ENCODE results near the gene MFSD1. TPM values are rescaled to one million over a fixed set of nuclear protein-coding genes. Genes with fewer than 3 reads are reported as not detected.

Gene MFSD1
- total RNA-seq, 1 donor from 2014 or later, result 24.8 TPM

- no peaks in the 10 kb centered on the region for H3K36me3 Mint-ChIP-seq (ENCODE audit: low read depth, unreplicated experiment)
- no peak for DNase-seq (ENCODE audit: low spot score)
- H3K4me1 Mint-ChIP-seq (ENCODE audit: unreplicated experiment), result peaks cover 13% of the 10 kb centered on the region
- no peak overlapping the region for H3K4me3 Mint-ChIP-seq (ENCODE audit: unreplicated experiment)
- no peak overlapping the region for H3K27ac Mint-ChIP-seq (ENCODE audit: unreplicated experiment)
- TF ChIP-seq CTCF (IDR thresholded peaks at IDR 0.05; ENCODE audit: unreplicated experiment), result no peak
- H3K27me3 Mint-ChIP-seq (ENCODE audit: unreplicated experiment), result peaks cover 8% of the 10 kb centered on the region
- no peaks in the 10 kb centered on the region for H3K9me3 Mint-ChIP-seq (ENCODE audit: unreplicated experiment)
These were observed 41.1 kb downstream of the MFSD1 start for GRCh38 chr3:158842976-158843375.

- no peak overlapping the region for H3K4me3 Mint-ChIP-seq (ENCODE audit: unreplicated experiment)
- H3K9me3 Mint-ChIP-seq (ENCODE audit: unreplicated experiment), result no peaks in the 10 kb centered on the region
- H3K36me3 Mint-ChIP-seq (ENCODE audit: low read depth, unreplicated experiment), result no peaks in the 10 kb centered on the region
- peak; percentile 98 for TF ChIP-seq CTCF (IDR thresholded peaks at IDR 0.05; ENCODE audit: unreplicated experiment)
- peaks cover 8% of the 10 kb centered on the region for H3K27me3 Mint-ChIP-seq (ENCODE audit: unreplicated experiment)
- H3K27ac Mint-ChIP-seq (ENCODE audit: unreplicated experiment), result no peak overlapping the region
- H3K4me1 Mint-ChIP-seq (ENCODE audit: unreplicated experiment), result peaks cover 9% of the 10 kb centered on the region
- DNase-seq (ENCODE audit: low spot score), result peak; percentile 30
These were observed 44.0 kb downstream of the MFSD1 start for GRCh38 chr3:158845765-158846350.

- Mint-ChIP-seq H3K27ac (ENCODE audit: unreplicated experiment) (no peak overlapping the region), H3K9me3 (ENCODE audit: unreplicated experiment) (no peaks in the 10 kb centered on the region), H3K27me3 (ENCODE audit: unreplicated experiment) (peaks cover 8% of the 10 kb centered on the region), H3K4me3 (ENCODE audit: unreplicated experiment) (no peak overlapping the region), H3K36me3 (ENCODE audit: low read depth, unreplicated experiment) (no peaks in the 10 kb centered on the region), H3K4me1 (ENCODE audit: unreplicated experiment) (peaks cover 9% of the 10 kb centered on the region)
- no peak for DNase-seq (ENCODE audit: low spot score)
- no peak for TF ChIP-seq CTCF (IDR thresholded peaks at IDR 0.05; ENCODE audit: unreplicated experiment)
These were observed 45.1 kb downstream of the MFSD1 start for GRCh38 chr3:158846803-158847451.

- no peak overlapping the region for H3K4me3 Mint-ChIP-seq (ENCODE audit: unreplicated experiment)
- no peak for TF ChIP-seq CTCF (IDR thresholded peaks at IDR 0.05; ENCODE audit: unreplicated experiment)
- no peak for DNase-seq (ENCODE audit: low spot score)
- H3K4me1 Mint-ChIP-seq (ENCODE audit: unreplicated experiment), result peaks cover 9% of the 10 kb centered on the region
- no peaks in the 10 kb centered on the region for H3K9me3 Mint-ChIP-seq (ENCODE audit: unreplicated experiment)
- H3K27ac Mint-ChIP-seq (ENCODE audit: unreplicated experiment), result no peak overlapping the region
- peaks cover 8% of the 10 kb centered on the region for H3K27me3 Mint-ChIP-seq (ENCODE audit: unreplicated experiment)
- no peaks in the 10 kb centered on the region for H3K36me3 Mint-ChIP-seq (ENCODE audit: low read depth, unreplicated experiment)
These were observed 45.6 kb downstream of the MFSD1 start for GRCh38 chr3:158847452-158847821.

GRCh38 chr3:158847885-158848284 is 46.0 kb downstream of the MFSD1 start:
- Mint-ChIP-seq H3K36me3 (ENCODE audit: low read depth, unreplicated experiment) (no peaks in the 10 kb centered on the region), H3K27me3 (ENCODE audit: unreplicated experiment) (peaks cover 8% of the 10 kb centered on the region), H3K4me3 (ENCODE audit: unreplicated experiment) (no peak overlapping the region), H3K27ac (ENCODE audit: unreplicated experiment) (no peak overlapping the region), H3K4me1 (ENCODE audit: unreplicated experiment) (peaks cover 9% of the 10 kb centered on the region), H3K9me3 (ENCODE audit: unreplicated experiment) (no peaks in the 10 kb centered on the region)
- no peak for TF ChIP-seq CTCF (IDR thresholded peaks at IDR 0.05; ENCODE audit: unreplicated experiment)
- no peak for DNase-seq (ENCODE audit: low spot score)
